IPS DF 6.9 (cell line): ENCODE data around the gene IL1RAPL2.

Experiments used
- DNase-seq: peaks from one replicate; pipeline ENCODE4 v3.0.0-alpha.2; 2013; ENCODE audit warnings: low read depth, low spot score
- H3K27ac ChIP-seq: one replicate; pipeline ENCODE4 v1.5.1; 2013; ENCODE audit warnings: low read length, control low read depth
- H3K27me3 ChIP-seq: 2 replicates; pipeline ENCODE4 v1.6.1; 2013; ENCODE audit warnings: mild to moderate bottlenecking, low read length; ENCODE audit not compliant: control insufficient read depth, insufficient read depth
- H3K36me3 ChIP-seq: 2 replicates; pipeline ENCODE4 v1.6.1; 2013; ENCODE audit warnings: low read length; ENCODE audit not compliant: control insufficient read depth, insufficient read depth
- H3K4me1 ChIP-seq: 2 replicates; pipeline ENCODE4 v1.6.1; 2013; ENCODE audit warnings: low read length; ENCODE audit not compliant: control insufficient read depth, insufficient read depth
- H3K4me3 ChIP-seq: 2 replicates; pipeline ENCODE4 v1.5.1; 2013; ENCODE audit warnings: mild to moderate bottlenecking, low read length
- H3K9me3 ChIP-seq: 2 replicates; pipeline ENCODE4 v1.6.1; 2013; ENCODE audit warnings: low read length, inconsistent platforms; ENCODE audit not compliant: control insufficient read depth, insufficient read depth
- WGBS: extraction: QIAGEN DNeasy Blood & Tissue Kit; methylation state at CpG from one replicate; pipeline ENCODE4 v1.1.7; 2013; ENCODE audit warnings: mixed read lengths, missing lambda C conversion rate; ENCODE audit not compliant: insufficient read length, insufficient coverage; 5-methylcytosine and 5-hydroxymethylcytosine counted together

Gene IL1RAPL2

GRCh38 chrX:105696870-105697269, 1130.9 kb downstream of the IL1RAPL2 start:
- Histone ChIP-seq H3K4me1 (no peaks in the 10 kb centered on the region), H3K36me3 (no peaks in the 10 kb centered on the region), H3K27me3 (no peaks in the 10 kb centered on the region), H3K4me3 (no peak overlapping the region), H3K9me3 (no peaks in the 10 kb centered on the region), H3K27ac (no peak overlapping the region)
- WGBS = no CpG with 5 or more reads among the region's 2 CpGs
- DNase-seq = no peak

DNA sequence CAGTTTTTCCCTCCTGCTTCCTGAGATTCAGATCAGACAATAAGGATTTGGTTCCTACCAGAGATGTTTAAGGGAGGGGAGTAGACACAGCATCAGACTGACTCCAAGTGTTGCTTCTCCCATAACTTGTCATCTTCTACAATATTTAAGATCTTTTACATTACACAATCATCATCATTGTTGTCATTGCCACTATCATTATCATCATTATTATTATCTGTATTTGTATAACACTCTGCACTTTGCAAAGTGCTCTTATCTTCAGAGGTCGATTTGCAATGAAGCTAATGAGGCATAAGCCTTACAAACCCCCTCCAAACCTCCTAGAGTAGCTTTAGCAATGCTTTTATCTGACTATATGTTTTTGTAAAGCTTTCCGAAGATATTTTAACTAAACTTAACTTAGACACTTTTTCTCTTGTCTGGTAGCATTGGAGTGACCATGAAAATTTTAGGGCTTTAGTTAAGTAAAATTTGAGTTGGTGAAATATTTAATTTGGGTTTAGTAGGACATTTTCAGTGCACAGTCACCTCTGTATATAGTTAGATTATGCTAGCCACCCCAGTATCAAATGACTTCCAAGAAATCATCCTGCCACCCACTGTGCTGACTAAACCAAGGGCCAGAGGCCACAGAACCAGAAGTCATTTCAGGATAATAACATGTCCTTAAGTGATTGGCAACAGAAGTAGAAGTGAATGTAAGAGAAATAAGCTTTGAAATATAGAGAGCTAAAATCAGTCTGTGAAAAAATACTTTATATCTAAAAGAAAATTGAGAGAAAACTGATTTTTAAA, 1132.2 kb downstream of the IL1RAPL2 start:
- Histone ChIP-seq H3K4me1 (no peaks in the 10 kb centered on the region), H3K9me3 (no peaks in the 10 kb centered on the region), H3K36me3 (no peaks in the 10 kb centered on the region), H3K4me3 (no peak overlapping the region), H3K27ac (no peak overlapping the region), H3K27me3 (no peaks in the 10 kb centered on the region)
- WGBS = no CpG with 5 or more reads among the region's 2 CpGs
- no peak for DNase-seq

DNA sequence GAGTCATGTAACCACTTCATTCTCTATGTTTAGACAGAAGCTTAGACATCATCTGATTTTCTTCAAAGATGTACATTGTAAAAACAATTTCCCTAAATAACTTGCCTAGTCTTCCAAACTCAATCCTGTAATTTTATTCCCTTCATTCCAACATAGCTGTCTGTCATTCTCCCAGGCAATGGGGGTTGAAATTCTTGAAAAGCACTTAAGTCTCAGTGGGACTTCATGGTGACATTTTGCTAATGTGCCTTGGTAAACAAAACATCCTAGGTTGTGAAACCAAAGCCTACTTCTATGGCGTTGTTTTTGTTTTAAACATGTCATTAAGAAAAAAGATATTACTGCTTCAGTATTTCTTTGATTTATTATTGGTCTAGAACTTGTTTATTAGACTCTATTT, 1134.3 kb downstream of the IL1RAPL2 start:
- Histone ChIP-seq H3K36me3 (no peaks in the 10 kb centered on the region), H3K4me3 (no peak overlapping the region), H3K27me3 (no peaks in the 10 kb centered on the region), H3K27ac (no peak overlapping the region), H3K4me1 (no peaks in the 10 kb centered on the region), H3K9me3 (no peaks in the 10 kb centered on the region)
- no CpG with 5 or more reads among the region's 1 CpG for WGBS
- DNase-seq = no peak

GRCh38 chrX:105701310-105702052, 1135.5 kb downstream of the IL1RAPL2 start:
- Histone ChIP-seq H3K4me3 (no peak overlapping the region), H3K9me3 (no peaks in the 10 kb centered on the region), H3K36me3 (no peaks in the 10 kb centered on the region), H3K4me1 (no peaks in the 10 kb centered on the region), H3K27ac (no peak overlapping the region), H3K27me3 (no peaks in the 10 kb centered on the region)
- WGBS = no CpG with 5 or more reads among the region's 3 CpGs
- DNase-seq = no peak

DNA sequence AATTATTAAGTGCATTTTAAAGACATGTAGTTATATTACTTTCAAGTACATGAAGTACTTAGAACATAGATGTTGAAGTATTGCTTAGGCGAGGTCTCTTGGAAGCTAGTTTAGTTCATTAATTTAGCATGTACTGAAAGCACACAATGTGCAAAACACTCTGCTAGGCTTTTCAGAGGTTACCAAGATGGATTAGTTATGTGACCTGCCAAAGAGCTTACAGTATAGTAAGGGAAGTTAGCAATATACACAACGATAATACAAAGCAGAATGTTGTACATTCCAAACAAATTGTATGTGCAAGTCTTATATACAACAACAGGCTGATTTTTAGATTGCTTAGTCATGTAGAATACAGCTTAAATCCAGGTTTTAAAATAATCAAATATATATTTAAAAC, 1137.9 kb downstream of the IL1RAPL2 start:
- H3K27ac ChIP-seq = no peak overlapping the region
- no peaks in the 10 kb centered on the region for H3K9me3 ChIP-seq
- H3K4me3 ChIP-seq = no peak overlapping the region
- no CpG with 5 or more reads among the region's 2 CpGs for WGBS
- H3K4me1 ChIP-seq = no peaks in the 10 kb centered on the region
- H3K27me3 ChIP-seq = no peaks in the 10 kb centered on the region
- DNase-seq = no peak
- no peaks in the 10 kb centered on the region for H3K36me3 ChIP-seq

- Histone ChIP-seq H3K27ac (no peak overlapping the region), H3K27me3 (no peaks in the 10 kb centered on the region), H3K4me3 (no peak overlapping the region), H3K9me3 (no peaks in the 10 kb centered on the region), H3K4me1 (no peaks in the 10 kb centered on the region), H3K36me3 (no peaks in the 10 kb centered on the region)
- DNase-seq = no peak
- WGBS = no CpG with 5 or more reads among the region's 1 CpG
Measured at GRCh38 chrX:105706041-105706440, 1140.0 kb downstream of the IL1RAPL2 start.

DNA sequence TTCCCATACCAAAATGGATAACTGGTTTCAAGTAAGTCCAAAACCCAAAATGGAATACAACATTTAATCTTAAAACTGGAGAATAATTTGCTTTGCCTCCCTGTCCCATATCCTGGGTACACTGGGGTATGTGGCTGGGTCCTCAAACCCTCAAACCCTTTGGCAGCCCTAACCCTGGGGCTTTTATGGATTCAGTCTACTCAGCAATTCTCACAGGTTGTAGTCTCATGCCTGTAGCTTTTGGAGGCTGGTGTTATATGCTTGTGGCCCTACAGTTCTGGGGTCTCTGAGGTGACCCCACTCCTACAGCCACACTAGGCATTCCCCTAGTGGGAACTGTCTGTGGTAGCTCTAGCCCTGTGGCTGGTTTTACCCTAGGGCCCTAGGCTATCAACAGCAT, 1145.8 kb downstream of the IL1RAPL2 start:
- DNase-seq = no peak
- no peak overlapping the region for H3K4me3 ChIP-seq
- H3K9me3 ChIP-seq = no peaks in the 10 kb centered on the region
- no peaks in the 10 kb centered on the region for H3K36me3 ChIP-seq
- no peaks in the 10 kb centered on the region for H3K4me1 ChIP-seq
- H3K27me3 ChIP-seq = no peaks in the 10 kb centered on the region
- no peak overlapping the region for H3K27ac ChIP-seq

DNA sequence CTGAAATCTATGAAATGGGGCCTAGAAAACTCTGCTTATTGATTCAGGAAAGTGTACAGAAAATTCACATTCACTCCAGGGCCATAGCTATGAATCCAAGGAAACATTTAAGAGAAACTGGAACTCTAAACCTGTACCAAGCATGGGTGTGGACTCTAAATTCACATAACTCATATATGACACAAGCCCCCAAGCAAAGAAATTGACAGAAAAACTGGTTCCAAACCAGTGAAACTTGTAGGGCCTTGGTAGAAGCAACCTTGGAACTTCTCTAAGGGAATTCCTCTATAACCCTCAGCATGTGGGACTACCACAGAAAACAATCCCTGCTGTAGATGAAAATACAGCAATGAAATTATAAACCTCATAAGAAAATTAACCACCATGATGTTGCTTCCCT, 1149.7 kb downstream of the IL1RAPL2 start:
- no peaks in the 10 kb centered on the region for H3K36me3 ChIP-seq
- H3K27me3 ChIP-seq = no peaks in the 10 kb centered on the region
- H3K27ac ChIP-seq = no peak overlapping the region
- no peaks in the 10 kb centered on the region for H3K4me1 ChIP-seq
- H3K4me3 ChIP-seq = no peak overlapping the region
- H3K9me3 ChIP-seq = no peaks in the 10 kb centered on the region
- DNase-seq = no peak

GRCh38 chrX:105723966-105724735, 1158.2 kb downstream of the IL1RAPL2 start:
- no CpG with 5 or more reads among the region's 1 CpG for WGBS
- Histone ChIP-seq H3K36me3 (no peaks in the 10 kb centered on the region), H3K9me3 (no peaks in the 10 kb centered on the region), H3K27me3 (no peaks in the 10 kb centered on the region), H3K27ac (no peak overlapping the region), H3K4me3 (no peak overlapping the region), H3K4me1 (no peaks in the 10 kb centered on the region)
- no peak for DNase-seq

DNA sequence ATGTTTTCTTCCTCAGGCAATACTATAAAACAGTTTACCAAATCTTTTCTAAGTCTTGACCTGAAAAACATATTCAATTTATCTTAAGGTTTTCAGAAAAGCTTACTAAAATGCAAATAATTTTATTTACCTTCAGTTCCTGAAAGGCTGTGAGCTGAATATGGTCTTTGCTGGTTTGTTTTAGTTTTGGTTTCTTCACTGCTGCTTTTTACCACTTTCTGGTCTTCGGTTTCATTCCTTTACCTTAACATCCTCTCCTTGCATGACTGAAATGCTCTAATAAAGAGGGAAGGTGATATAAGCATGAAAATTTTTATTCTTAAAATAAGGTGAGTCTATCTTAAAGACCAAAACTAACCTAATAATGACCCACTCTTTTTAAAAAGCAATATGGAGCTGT, 1159.2 kb downstream of the IL1RAPL2 start:
- no peaks in the 10 kb centered on the region for H3K27me3 ChIP-seq
- no CpG with 5 or more reads among the region's 1 CpG for WGBS
- no peak for DNase-seq
- H3K9me3 ChIP-seq = no peaks in the 10 kb centered on the region
- H3K36me3 ChIP-seq = no peaks in the 10 kb centered on the region
- no peaks in the 10 kb centered on the region for H3K4me1 ChIP-seq
- no peak overlapping the region for H3K27ac ChIP-seq
- no peak overlapping the region for H3K4me3 ChIP-seq
